ENCODE results near the gene HOXA9. TPM values are rescaled to one million over a fixed set of nuclear protein-coding genes. Genes with fewer than 3 reads are reported as not detected.

HOXA9 gene
- total and polyA plus RNA-seq, 2 of the 8 experiments (the other 6 are each of a cell fraction or from before 2014, with no cell fraction given) = not detected

- Histone ChIP-seq H2BK120ac (replicated peaks; ENCODE audit: low read depth, low read length) (no peak overlapping the region), H3K79me2 (ENCODE audit: control insufficient read depth in 1 of 2, insufficient read depth in 2 of 2, low read length in 2 of 2) (no peaks in the 10 kb centered on the region), H3K9ac (replicated peaks in 1 of 4; ENCODE audit: extremely low read depth in 1 of 4, low read depth in 3 of 4, low read length in 3 of 4) (no peak overlapping the region)
- TF ChIP-seq JUND (IDR thresholded peaks at IDR 0.05; ENCODE audit: low read length) (no peak), SP4 (IDR thresholded peaks at IDR 0.05; ENCODE audit: low read length) (no peak), TAF7 (optimal IDR thresholded peaks at IDR 0.05; ENCODE audit: borderline replicate concordance, low read depth, low read length) (no peak), JUN (IDR thresholded peaks at IDR 0.05; ENCODE audit: low read depth, low read length) (no peak), RBBP5 (IDR thresholded peaks at IDR 0.05; ENCODE audit: borderline replicate concordance, low read depth, low read length) (no peak), EZH2 (IDR thresholded peaks at IDR 0.05; ENCODE audit: low read depth, low read length, severe bottlenecking) (peak; percentile 85), SP1 (IDR thresholded peaks at IDR 0.05; ENCODE audit: low read depth, low read length) (peak; percentile 46; the same call in 1 of the 2 replicates), RXRA (IDR thresholded peaks at IDR 0.05; ENCODE audit: insufficient read depth, low read depth, low read length) (no peak), SIN3A (conservative IDR thresholded peaks at IDR 0.05 in 1 of 2, IDR thresholded peaks at IDR 0.05 in 1 of 2; ENCODE audit: low read depth in 1 of 2, low read length in 2 of 2) (no peak), NANOG (IDR thresholded peaks at IDR 0.05; ENCODE audit: insufficient read depth, low read depth, low read length, poor library complexity, severe bottlenecking) (no peak), CEBPB (IDR thresholded peaks at IDR 0.05; ENCODE audit: low read depth, low read length) (no peak)
Measured at GRCh38 chr7:27182861-27183681, 17.7 kb upstream of the HOXA9 start.

More at GRCh38 chr7:27182861-27183681, 17.7 kb upstream of the HOXA9 start:
- Histone ChIP-seq H4K91ac (replicated peaks; ENCODE audit: insufficient read length, low read length) (no peak overlapping the region), H3K56ac (replicated peaks; ENCODE audit: insufficient read length, low read depth, low read length) (no peak overlapping the region), H4K8ac (ENCODE audit: extremely low read depth, insufficient read depth, low read length) (no peak overlapping the region), H3K79me1 (ENCODE audit: low read depth, low read length) (no peaks in the 10 kb centered on the region), H3K4me3 (ENCODE audit: extremely low read depth in 1 of 4, insufficient read depth in 2 of 4, low read depth in 3 of 4, low read length in 4 of 4) (0 out of 8 replicates have a peak overlapping the region, but pooled peaks of 1 of the 4 experiments have one; percentile 27), H2AFZ (ENCODE audit: low read length) (no peak overlapping the region), H2AK5ac (ENCODE audit: low read depth, low read length) (no peak overlapping the region), H3K14ac (ENCODE audit: insufficient read length) (no peak overlapping the region), H4K5ac (ENCODE audit: insufficient read length, low read depth, low read length) (no peak overlapping the region), H3K36me3 (ENCODE audit: control insufficient read depth in 2 of 4, insufficient read depth in 4 of 4, low read length in 3 of 4) (peaks cover 0 to 5% (median 0%) of the 10 kb centered on the region in 4 experiments; a peak in 1 of 8 replicates), H2BK20ac (ENCODE audit: low read length) (no peak overlapping the region), H3K18ac (ENCODE audit: extremely low read depth, low read length) (no peak overlapping the region), H3K23ac (ENCODE audit: insufficient read length) (no peak overlapping the region), H3K4ac (replicated peaks; ENCODE audit: insufficient read length, low read depth, low read length) (no peak overlapping the region), H3K9me3 (ENCODE audit: insufficient read depth in 2 of 2, low read depth in 1 of 2, low read length in 1 of 2) (no peaks in the 10 kb centered on the region; a peak in 1 of 4 replicates), H2BK5ac (ENCODE audit: low read depth, low read length) (no peak overlapping the region), H2BK12ac (ENCODE audit: low read depth, low read length) (no peak overlapping the region), H3K27me3 (replicated peaks in 1 of 4; ENCODE audit: control insufficient read depth in 3 of 4, extremely low read depth in 1 of 4, insufficient read depth in 3 of 4, low read length in 3 of 4) (peaks cover 97 to 100% (median 99%) of the 10 kb centered on the region in 4 experiments), H3K4me2 (ENCODE audit: insufficient read depth in 1 of 2, low read depth in 2 of 2, low read length in 2 of 2) (peak overlapping the region; percentile 17 to 33; a peak in 1 of 4 replicates), H3K23me2 (ENCODE audit: low read depth, low read length) (no peaks in the 10 kb centered on the region), H4K20me1 (replicated peaks in 1 of 2; ENCODE audit: control insufficient read depth in 1 of 2, insufficient read depth in 2 of 2, low read length in 2 of 2) (peaks cover 41 to 45% of the 10 kb centered on the region in 2 experiments), H3K27ac (ENCODE audit: low read depth, low read length) (no peak overlapping the region), H3K4me1 (replicated peaks in 1 of 4; ENCODE audit: control insufficient read depth in 3 of 4, insufficient read depth in 4 of 4, low read length in 3 of 4) (peaks cover 0 to 13% (median 7%) of the 10 kb centered on the region in 4 experiments; a peak in 6 of 7 replicates), H2BK15ac (ENCODE audit: low read length) (no peak overlapping the region)
- 9% methylated on average over 37 of the region's 39 CpGs; no CpG with 5 or more reads in 1 of the 2 experiments for WGBS, 2 experiments (ENCODE audit: extremely low coverage in 1 of 2, insufficient coverage in 1 of 2, insufficient read length in 1 of 2, insufficient replicate concordance in 2 of 2, low coverage in 1 of 2, low lambda C conversion rate in 2 of 2, missing lambda C conversion rate in 1 of 2)
- CTCF ChIA-PET (ENCODE audit: partially characterized antibody) = interaction anchor here (0.6 to 2.6 kb wide), 10 partner anchors 8 to 779 kb away, joined by 3 to 10 read pairs (median 3); partner anchors contain the start of genes HOXA5 and HOXA7
- FAIRE-seq (no peak), DNase-seq (ENCODE audit: low read depth in 1 of 2, low spot score in 2 of 2) (peak in 1 of 2 experiments; percentile 63)
- POLR2A ChIA-PET (ENCODE audit: partially characterized antibody) = no interaction called here

All from H1 (cell line).